ENCODE results near the gene CHN2.

GRCh38 chr7:29471444-29472138 lies 277.0 kb downstream of the CHN2 start:
- TF ChIP-seq CTCF (IDR thresholded peaks at IDR 0.05; ENCODE audit: insufficient read depth, low read length, poor library complexity, severe bottlenecking) (no peak), EZH2phosphoT487 (conservative IDR thresholded peaks at IDR 0.05; ENCODE audit: low read length) (no peak)
